GM12891 (cell line): ENCODE measurements around the gene ZNF597.
"Not testable (repeated sequence)": the region's sequence is repeated elsewhere in the genome, so short reads cannot be mapped to it uniquely, and the experiment has no call there.

ENCODE experiments used
- DNase-seq: peaks from one replicate; pipeline ENCODE4 v3.0.0; 2011; ENCODE audit warnings: low spot score; ENCODE audit not compliant: insufficient read length
- FAIRE-seq: peaks from 2 replicates; lab custom pipeline; 2011; peaks lifted over from hg19 to GRCh38; lab: Jason Lieb, UNC
- PAX5 ChIP-seq: IDR thresholded peaks from 2 replicates; pipeline ENCODE4 v1.6.1; 2011; ENCODE audit warnings: low read length, moderate library complexity, mild to moderate bottlenecking; ENCODE audit not compliant: insufficient read depth, severe bottlenecking
- POLR2A ChIP-seq: IDR thresholded peaks from 2 replicates; pipeline ENCODE4 v1.6.1; 2011; ENCODE audit warnings: low read depth, low read length, control low read depth
- POLR2AphosphoS5 ChIP-seq: IDR thresholded peaks from 2 replicates; pipeline ENCODE4 v1.6.1; 2011; ENCODE audit warnings: low read depth, low read length, control low read depth
- POU2F2 ChIP-seq: IDR thresholded peaks from 2 replicates; pipeline ENCODE4 v1.6.1; 2011; ENCODE audit warnings: low read depth, mild to moderate bottlenecking, control low read depth, low read length, moderate library complexity
- SPI1 ChIP-seq: IDR thresholded peaks from 2 replicates; pipeline ENCODE4 v1.6.1; 2011; ENCODE audit warnings: low read depth, low read length, control low read depth
- TAF1 ChIP-seq: IDR thresholded peaks from 2 replicates; pipeline ENCODE4 v1.6.1; 2011; ENCODE audit warnings: low read depth, low read length, control low read depth

Gene ZNF597

DNA sequence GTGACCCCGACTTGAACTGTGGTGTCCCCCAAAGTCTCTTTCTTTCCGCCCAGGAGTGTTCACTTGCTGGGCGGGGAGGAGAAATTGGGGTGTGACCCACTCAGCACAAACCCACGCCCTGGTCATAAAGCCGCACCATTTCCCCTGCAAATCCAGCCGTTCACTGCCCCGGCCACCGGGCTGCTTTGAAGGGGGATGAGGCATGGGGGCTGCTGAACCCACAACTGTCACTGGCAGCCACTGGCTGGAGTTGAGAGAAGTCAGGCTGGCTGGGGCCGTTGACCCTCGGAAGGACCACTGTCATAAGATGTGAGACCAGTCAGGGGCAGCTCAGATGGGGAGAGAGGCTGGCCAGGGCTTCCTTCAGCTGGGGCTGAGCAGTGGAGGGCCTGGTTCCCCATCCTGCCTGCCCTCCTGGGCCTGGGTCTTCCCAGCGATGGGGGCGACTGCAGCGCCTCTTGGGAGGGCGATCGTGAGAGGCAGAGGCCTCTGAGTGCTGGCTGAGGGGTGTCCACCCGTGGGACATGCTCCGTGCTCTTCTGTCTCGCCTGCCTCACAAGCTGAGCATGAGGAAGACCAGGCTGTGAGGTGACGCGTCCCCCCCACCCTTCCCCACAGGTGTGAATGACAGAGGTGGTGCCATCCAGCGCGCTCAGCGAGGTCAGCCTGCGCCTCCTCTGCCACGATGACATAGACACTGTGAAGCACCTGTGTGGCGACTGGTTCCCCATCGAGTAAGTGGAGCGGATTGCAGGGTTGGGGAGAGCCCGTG, 32.5 kb upstream of the ZNF597 start:
- no peak for DNase-seq

DNA sequence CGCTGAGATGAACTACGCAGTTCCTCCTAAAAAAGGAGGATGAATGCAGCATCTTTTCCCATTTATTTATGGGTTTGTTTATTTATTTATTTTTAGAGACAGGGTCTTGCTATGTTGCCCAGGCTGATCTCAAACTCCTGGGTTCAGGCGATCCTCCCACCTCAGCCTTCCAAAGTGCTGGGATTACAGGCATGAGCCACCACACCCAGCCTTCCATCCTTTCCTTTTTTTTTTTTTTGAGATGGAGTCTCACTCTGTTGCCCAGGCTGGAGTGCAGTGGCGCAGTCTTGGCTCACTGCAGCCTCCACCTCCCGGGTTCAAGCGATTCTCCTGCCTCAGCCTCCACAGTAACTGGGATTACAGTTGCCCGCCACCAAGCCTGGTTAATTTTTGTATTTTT, 31.6 kb upstream of the ZNF597 start:
- not testable (repeated sequence) for FAIRE-seq, DNase-seq

More for the DNA sequence above, 32.5 kb upstream of the ZNF597 start:
- TF ChIP-seq POLR2A (no peak), POU2F2 (no peak), PAX5 (no peak), POLR2AphosphoS5 (no peak), SPI1 (no peak), TAF1 (no peak)
- FAIRE-seq, result no peak

GRCh38 chr16:3474136-3474779, 31.0 kb upstream of the ZNF597 start:
- DNase-seq (no peak), FAIRE-seq (no peak)

GRCh38 chr16:3473596-3473943, 30.3 kb upstream of the ZNF597 start:
- FAIRE-seq, DNase-seq: not testable (repeated sequence)

More at GRCh38 chr16:3474136-3474779, 31.0 kb upstream of the ZNF597 start:
- TF ChIP-seq POLR2AphosphoS5 (no peak), PAX5 (no peak), TAF1 (no peak), SPI1 (no peak), POU2F2 (no peak), POLR2A (no peak)

- peak; percentile 40 for FAIRE-seq
- no peak for DNase-seq
- TF ChIP-seq PAX5 (no peak), POLR2AphosphoS5 (no peak), SPI1 (no peak), TAF1 (no peak), POLR2A (no peak), POU2F2 (no peak)
Observed at GRCh38 chr16:3472878-3473595, 29.7 kb upstream of the ZNF597 start.

GRCh38 chr16:3471518-3472176, 28.3 kb upstream of the ZNF597 start:
- FAIRE-seq (no peak), DNase-seq (no peak)

DNA sequence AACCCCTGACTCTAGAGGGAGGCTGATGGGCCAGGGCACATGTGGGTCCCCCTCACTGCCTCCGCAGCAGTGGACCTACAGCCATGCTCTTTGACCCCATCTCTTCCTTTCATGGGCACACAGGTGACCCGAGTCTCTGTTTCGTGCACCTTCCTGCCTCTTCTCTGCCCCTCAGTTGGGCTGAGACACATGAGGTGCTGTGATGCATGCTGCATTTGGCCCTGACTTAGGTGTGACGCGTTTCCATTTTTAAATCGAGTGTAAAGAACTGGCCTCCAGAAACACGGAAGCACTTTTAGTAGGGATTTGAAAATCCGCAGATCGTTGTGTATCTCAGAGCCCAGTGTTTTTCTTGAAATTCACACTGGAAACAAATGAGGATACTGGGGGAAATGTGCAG, 27.4 kb upstream of the ZNF597 start:
- TF ChIP-seq POLR2A (no peak), POU2F2 (no peak), SPI1 (no peak), TAF1 (no peak), POLR2AphosphoS5 (no peak), PAX5 (no peak)
- DNase-seq (no peak), FAIRE-seq (no peak)

More at GRCh38 chr16:3471518-3472176, 28.3 kb upstream of the ZNF597 start:
- TF ChIP-seq TAF1 (no peak), SPI1 (no peak), POLR2AphosphoS5 (no peak), POLR2A (no peak), PAX5 (no peak), POU2F2 (no peak)

DNA sequence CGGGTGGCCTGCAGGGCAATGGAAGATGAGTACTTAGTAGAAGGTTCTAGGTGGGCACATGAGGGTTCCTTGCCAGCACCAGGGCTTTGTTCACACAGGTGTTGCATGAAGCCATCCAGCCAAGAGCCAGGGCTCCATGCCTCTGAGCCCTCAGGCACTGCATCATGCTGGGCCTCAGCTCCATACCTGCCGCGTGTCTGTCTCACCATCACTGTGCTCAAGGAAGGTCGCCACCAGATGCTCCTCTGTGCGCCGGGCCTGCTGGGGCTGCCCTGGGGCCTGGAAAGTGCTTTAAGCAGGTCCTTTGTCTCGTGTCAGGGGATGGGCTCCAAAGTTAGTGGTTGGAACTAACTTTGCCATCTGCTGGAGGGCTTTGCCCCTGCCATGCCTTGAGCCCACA, 26.4 kb upstream of the ZNF597 start:
- TF ChIP-seq POLR2AphosphoS5, result no peak
- no peak for TF ChIP-seq TAF1
- no peak for TF ChIP-seq POLR2A
- TF ChIP-seq SPI1, result no peak
- no peak for TF ChIP-seq POU2F2
- no peak for TF ChIP-seq PAX5
- DNase-seq (no peak), FAIRE-seq (no peak)

- TF ChIP-seq SPI1 (no peak), POLR2AphosphoS5 (no peak), PAX5 (no peak), TAF1 (no peak)
- no peak for DNase-seq
- FAIRE-seq, result no peak
Observed at GRCh38 chr16:3468501-3468900, 25.2 kb upstream of the ZNF597 start.

- no peak for FAIRE-seq
- no peak for DNase-seq
- TF ChIP-seq POLR2A (no peak), POU2F2 (no peak), TAF1 (no peak), POLR2AphosphoS5 (no peak), SPI1 (no peak)
Observed at GRCh38 chr16:3467921-3468320, 24.6 kb upstream of the ZNF597 start.
